ENCODE data around the gene COBLL1. TPM values are rescaled to one million over a fixed set of nuclear protein-coding genes. Genes with fewer than 3 reads are reported as not detected.

Gene COBLL1
- total RNA-seq, 2 donors from 2014 or later: 16.5 to 17.3 TPM

- H3K9me3 Mint-ChIP-seq: no peaks in the 10 kb centered on the region
- no peak for TF ChIP-seq CTCF (conservative IDR thresholded peaks at IDR 0.05)
- H3K4me1 Mint-ChIP-seq: no peaks in the 10 kb centered on the region
- H3K4me3 ChIP-seq (ENCODE audit: low read length): no peak overlapping the region
- no peak overlapping the region for H3K27ac ChIP-seq (ENCODE audit: low read depth, low read length)
- no peaks in the 10 kb centered on the region for H3K9me3 ChIP-seq (ENCODE audit: control insufficient read depth, low read length)
- H3K27me3 Mint-ChIP-seq (ENCODE audit: insufficient read depth): no peaks in the 10 kb centered on the region
- no peak overlapping the region for H3K9ac ChIP-seq (ENCODE audit: extremely low read depth, low read length, poor library complexity, severe bottlenecking)
- H3K4me3 Mint-ChIP-seq: no peak overlapping the region
- H3K36me3 ChIP-seq (ENCODE audit: control insufficient read depth, insufficient read depth, low read length): no peaks in the 10 kb centered on the region
- H3K4me1 ChIP-seq (ENCODE audit: control insufficient read depth, insufficient read depth, low read length): no peaks in the 10 kb centered on the region
- 94 to 100% methylated on average over 2 to 3 of the region's 3 CpGs for WGBS, 2 experiments (ENCODE audit: insufficient coverage in 1 of 2, insufficient read length in 1 of 2)
- H3K36me3 Mint-ChIP-seq (ENCODE audit: low read depth): peaks cover 2% of the 10 kb centered on the region
- no peaks in the 10 kb centered on the region for H3K27me3 ChIP-seq (ENCODE audit: control insufficient read depth, insufficient read depth, low read length, poor library complexity, severe bottlenecking)
- H3K27ac Mint-ChIP-seq: no peak overlapping the region
- no peak for DNase-seq
These were observed 26.4 kb downstream of the COBLL1 start for GRCh38 chr2:164815071-164815793.

- no peaks in the 10 kb centered on the region for H3K4me1 ChIP-seq (ENCODE audit: control insufficient read depth, insufficient read depth, low read length)
- H3K9me3 Mint-ChIP-seq: no peaks in the 10 kb centered on the region
- no peak for DNase-seq
- H3K36me3 ChIP-seq (ENCODE audit: control insufficient read depth, insufficient read depth, low read length): no peaks in the 10 kb centered on the region
- H3K4me1 Mint-ChIP-seq: no peaks in the 10 kb centered on the region
- no peak overlapping the region for H3K4me3 Mint-ChIP-seq
- no peaks in the 10 kb centered on the region for H3K9me3 ChIP-seq (ENCODE audit: control insufficient read depth, low read length)
- H3K9ac ChIP-seq (ENCODE audit: extremely low read depth, low read length, poor library complexity, severe bottlenecking): no peak overlapping the region
- no peaks in the 10 kb centered on the region for H3K36me3 Mint-ChIP-seq (ENCODE audit: low read depth)
- H3K27me3 ChIP-seq (ENCODE audit: control insufficient read depth, insufficient read depth, low read length, poor library complexity, severe bottlenecking): no peaks in the 10 kb centered on the region
- peak; percentile 37 for TF ChIP-seq CTCF (conservative IDR thresholded peaks at IDR 0.05)
- no peak overlapping the region for H3K4me3 ChIP-seq (ENCODE audit: low read length)
- H3K27ac Mint-ChIP-seq: no peak overlapping the region
- H3K27me3 Mint-ChIP-seq (ENCODE audit: insufficient read depth): no peaks in the 10 kb centered on the region
- H3K27ac ChIP-seq (ENCODE audit: low read depth, low read length): no peak overlapping the region
These were observed 28.1 kb downstream of the COBLL1 start for GRCh38 chr2:164813535-164813934.

- H3K9me3 Mint-ChIP-seq: no peaks in the 10 kb centered on the region
- no peaks in the 10 kb centered on the region for H3K27me3 Mint-ChIP-seq (ENCODE audit: insufficient read depth)
- H3K36me3 ChIP-seq (ENCODE audit: control insufficient read depth, insufficient read depth, low read length): no peaks in the 10 kb centered on the region
- no peak overlapping the region for H3K9ac ChIP-seq (ENCODE audit: extremely low read depth, low read length, poor library complexity, severe bottlenecking)
- no peaks in the 10 kb centered on the region for H3K4me1 ChIP-seq (ENCODE audit: control insufficient read depth, insufficient read depth, low read length)
- no peak overlapping the region for H3K4me3 ChIP-seq (ENCODE audit: low read length)
- no peak for TF ChIP-seq CTCF (conservative IDR thresholded peaks at IDR 0.05)
- H3K4me3 Mint-ChIP-seq: no peak overlapping the region
- no peaks in the 10 kb centered on the region for H3K36me3 Mint-ChIP-seq (ENCODE audit: low read depth)
- no peaks in the 10 kb centered on the region for H3K4me1 Mint-ChIP-seq
- no peak for DNase-seq
- H3K27ac ChIP-seq (ENCODE audit: low read depth, low read length): no peak overlapping the region
- WGBS, 2 experiments (ENCODE audit: insufficient coverage in 1 of 2, insufficient read length in 1 of 2): 88% methylated on average over 1 of the region's 1 CpG; no CpG with 5 or more reads in 1 of the 2 experiments
- H3K9me3 ChIP-seq (ENCODE audit: control insufficient read depth, low read length): no peaks in the 10 kb centered on the region
- H3K27ac Mint-ChIP-seq: no peak overlapping the region
- H3K27me3 ChIP-seq (ENCODE audit: control insufficient read depth, insufficient read depth, low read length, poor library complexity, severe bottlenecking): no peaks in the 10 kb centered on the region
These were observed 29.2 kb downstream of the COBLL1 start for GRCh38 chr2:164812378-164812777.

All from endodermal cell (in vitro differentiated cells).